Skeletal muscle satellite cell (primary cell): ENCODE data around the gene ADGRV1.
"Not testable (repeated sequence)": the region's sequence is repeated elsewhere in the genome, so short reads cannot be mapped to it uniquely, and the experiment has no call there.

Experiments used
- H3K27me3 ChIP-seq: 2 replicates; pipeline ENCODE4 v1.7.0; 2013; ENCODE audit warnings: low read length; ENCODE audit not compliant: control insufficient read depth, insufficient read depth
- H3K36me3 ChIP-seq: 2 replicates; pipeline ENCODE4 v1.7.0; 2013; ENCODE audit warnings: mild to moderate bottlenecking, control low read depth, low read length; ENCODE audit not compliant: insufficient read depth
- H3K4me1 ChIP-seq: 2 replicates; pipeline ENCODE4 v1.7.0; 2013; ENCODE audit warnings: low read length; ENCODE audit not compliant: control insufficient read depth, insufficient read depth
- H3K4me2 ChIP-seq: 2 replicates; pipeline ENCODE4 v1.7.0; 2013; ENCODE audit warnings: mild to moderate bottlenecking, low read length
- H3K4me3 ChIP-seq: 2 replicates; pipeline ENCODE4 v1.7.0; 2013; ENCODE audit warnings: low read length
- H3K9ac ChIP-seq: 2 replicates; pipeline ENCODE4 v1.7.0; 2013; ENCODE audit warnings: mild to moderate bottlenecking, low read depth, low read length, moderate library complexity
- H3K9me3 ChIP-seq: replicated peaks from 2 replicates; pipeline ENCODE4 v1.7.0; 2013; ENCODE audit warnings: mild to moderate bottlenecking, control low read depth, low read length

ADGRV1 gene

DNA sequence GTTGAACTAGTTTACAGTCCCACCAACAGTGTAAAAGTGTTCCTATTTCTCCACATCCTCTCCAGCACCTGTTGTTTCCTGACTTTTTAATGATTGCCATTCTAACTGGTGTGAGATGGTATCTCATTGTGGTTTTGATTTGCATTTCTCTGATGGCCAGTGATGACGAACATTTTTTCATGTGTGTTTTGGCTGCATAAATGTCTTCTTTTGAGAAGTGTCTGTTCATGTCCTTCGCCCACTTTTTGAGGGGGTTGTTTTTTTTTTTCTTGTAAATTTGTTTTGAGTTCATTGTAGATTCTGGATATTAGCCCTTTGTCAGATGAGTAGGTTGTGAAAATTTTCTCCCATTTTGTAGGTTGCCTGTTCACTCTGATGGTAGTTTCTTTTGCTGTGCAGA lies 365.6 kb downstream of the ADGRV1 start:
- H3K9me3 ChIP-seq, result not testable (repeated sequence)

DNA sequence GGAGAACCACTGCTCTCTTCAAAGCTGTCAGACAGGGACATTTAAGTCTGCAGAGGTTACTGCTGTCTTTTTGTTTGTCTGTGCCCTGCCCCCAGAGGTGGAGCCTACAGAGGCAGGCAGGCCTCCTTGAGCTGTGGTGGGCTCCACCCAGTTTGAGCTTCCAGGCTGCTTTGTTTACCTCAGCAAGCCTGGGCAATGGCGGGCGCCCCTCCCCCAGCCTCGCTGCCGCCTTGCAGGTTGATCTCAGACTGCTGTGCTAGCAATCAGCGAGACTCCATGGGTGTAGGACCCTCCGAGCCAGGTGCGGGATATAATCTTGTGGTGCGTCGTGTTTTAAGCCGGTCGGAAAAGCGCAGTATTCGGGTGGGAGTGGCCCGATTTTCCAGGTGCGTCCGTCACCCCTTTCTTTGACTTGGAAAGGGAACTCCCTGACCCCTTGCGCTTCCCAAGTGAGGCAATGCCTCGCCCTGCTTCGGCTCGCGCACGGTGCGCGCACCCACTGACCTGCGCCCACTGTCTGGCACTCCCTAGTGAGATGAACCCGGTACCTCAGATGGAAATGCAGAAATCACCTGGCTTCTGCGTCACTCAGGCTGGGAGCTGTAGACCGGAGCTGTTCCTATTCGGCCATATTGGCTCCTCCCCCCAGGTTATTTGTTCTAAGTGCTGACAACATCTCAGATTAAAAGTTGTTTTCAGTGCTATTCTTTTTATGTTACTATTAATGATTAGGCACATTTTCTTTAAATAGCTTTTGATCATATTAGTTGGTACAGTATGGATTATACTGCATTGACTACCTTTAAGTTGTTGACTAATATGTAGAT lies 370.6 kb downstream of the ADGRV1 start:
- not testable (repeated sequence) for H3K9ac ChIP-seq, H3K4me1 ChIP-seq, H3K36me3 ChIP-seq, H3K4me2 ChIP-seq, H3K27me3 ChIP-seq, H3K4me3 ChIP-seq, H3K9me3 ChIP-seq

More for the DNA sequence above, 365.6 kb downstream of the ADGRV1 start:
- H3K4me2 ChIP-seq, H3K4me1 ChIP-seq, H3K36me3 ChIP-seq, H3K27me3 ChIP-seq, H3K9ac ChIP-seq, H3K4me3 ChIP-seq: not testable (repeated sequence)

DNA sequence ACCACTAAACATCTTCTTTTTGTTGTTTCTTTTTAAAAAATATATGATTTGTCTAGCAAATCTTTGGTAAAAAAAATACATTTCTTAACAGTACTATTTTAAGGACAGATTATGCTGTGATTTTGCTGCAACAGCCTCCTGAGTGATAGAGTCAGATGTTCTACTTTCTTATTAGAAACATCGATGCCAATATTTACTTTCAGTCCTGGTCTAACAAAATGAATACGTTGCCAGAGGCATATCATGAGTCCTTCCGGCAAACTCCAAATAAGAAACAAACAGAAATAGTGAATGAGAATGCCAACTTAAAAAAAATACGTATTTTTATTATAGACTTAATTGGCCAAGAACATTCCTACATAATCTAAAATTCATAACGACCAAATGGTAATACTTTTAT lies 371.5 kb downstream of the ADGRV1 start:
- Histone ChIP-seq H3K9me3 (no peaks in the 10 kb centered on the region), H3K27me3 (no peaks in the 10 kb centered on the region), H3K4me2 (no peak overlapping the region), H3K9ac (no peak overlapping the region), H3K4me1 (no peaks in the 10 kb centered on the region), H3K4me3 (no peak overlapping the region), H3K36me3 (no peaks in the 10 kb centered on the region)

DNA sequence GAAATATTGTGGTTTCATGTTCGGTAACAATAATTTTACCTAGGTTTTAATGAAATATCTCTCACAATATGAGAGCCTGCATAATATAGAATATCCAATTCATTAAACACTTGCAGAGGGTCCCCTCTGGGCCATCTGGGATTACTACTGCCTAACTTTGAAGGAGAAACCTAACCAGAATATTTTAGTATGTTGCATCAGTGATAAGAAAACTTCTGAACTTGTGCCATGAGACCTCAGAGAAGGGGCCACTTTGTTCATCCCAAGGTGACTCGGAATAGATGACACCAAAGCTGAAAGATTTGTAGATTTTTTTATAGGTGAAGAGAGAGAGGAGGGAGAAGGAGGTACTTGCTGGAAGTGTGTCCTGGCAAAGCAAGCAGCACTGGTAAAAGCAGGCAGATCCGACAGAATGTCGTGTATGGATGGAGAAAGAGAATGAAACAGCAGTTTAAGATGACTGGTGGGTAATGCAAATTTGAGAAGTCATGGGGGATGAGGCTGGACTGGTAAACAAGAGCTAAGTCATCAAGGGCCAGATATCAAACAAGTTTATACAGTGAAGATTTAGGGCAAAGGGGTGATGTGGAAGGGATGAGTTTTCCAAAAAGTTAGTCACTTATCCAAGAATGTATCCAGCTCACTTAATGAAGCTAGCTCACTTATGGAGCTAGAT lies 372.3 kb downstream of the ADGRV1 start:
- no peak overlapping the region for H3K4me3 ChIP-seq
- H3K4me1 ChIP-seq, result no peaks in the 10 kb centered on the region
- no peaks in the 10 kb centered on the region for H3K27me3 ChIP-seq
- H3K9me3 ChIP-seq, result no peaks in the 10 kb centered on the region
- no peaks in the 10 kb centered on the region for H3K36me3 ChIP-seq
- no peak overlapping the region for H3K9ac ChIP-seq
- H3K4me2 ChIP-seq, result no peak overlapping the region

DNA sequence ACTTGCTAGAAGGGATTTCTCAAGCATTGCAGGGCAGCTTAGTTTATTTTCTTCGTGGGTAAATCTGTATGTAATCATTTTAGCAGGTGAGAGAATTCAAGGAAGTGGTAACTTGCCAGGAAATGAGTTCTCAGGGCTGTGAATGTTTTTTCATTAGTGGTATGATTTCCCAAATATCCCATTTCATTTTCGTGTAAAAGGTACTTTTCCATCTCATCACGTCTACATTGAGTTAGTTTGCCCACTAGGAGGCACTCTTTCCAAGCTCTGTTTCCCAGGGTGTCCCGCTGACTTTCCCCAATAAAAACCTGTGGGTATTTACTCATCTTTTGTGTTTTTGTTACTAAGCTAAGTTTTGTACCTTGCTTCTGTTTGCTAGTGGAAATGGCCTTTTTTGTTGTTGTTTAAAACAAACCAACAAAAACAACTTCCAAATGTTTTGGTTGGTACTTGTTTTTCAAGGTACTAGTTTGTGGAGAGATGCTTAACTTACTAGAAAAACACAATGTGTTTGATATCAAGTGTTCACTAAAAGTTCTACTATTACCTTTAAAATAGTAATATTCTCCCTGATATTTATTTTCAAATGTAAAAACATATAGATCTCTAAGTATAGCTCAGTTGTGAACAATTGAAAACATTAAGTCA lies 373.6 kb downstream of the ADGRV1 start:
- Histone ChIP-seq H3K9me3 (no peaks in the 10 kb centered on the region), H3K36me3 (no peaks in the 10 kb centered on the region), H3K4me3 (no peak overlapping the region), H3K4me2 (no peak overlapping the region), H3K27me3 (no peaks in the 10 kb centered on the region), H3K4me1 (no peaks in the 10 kb centered on the region), H3K9ac (no peak overlapping the region)

DNA sequence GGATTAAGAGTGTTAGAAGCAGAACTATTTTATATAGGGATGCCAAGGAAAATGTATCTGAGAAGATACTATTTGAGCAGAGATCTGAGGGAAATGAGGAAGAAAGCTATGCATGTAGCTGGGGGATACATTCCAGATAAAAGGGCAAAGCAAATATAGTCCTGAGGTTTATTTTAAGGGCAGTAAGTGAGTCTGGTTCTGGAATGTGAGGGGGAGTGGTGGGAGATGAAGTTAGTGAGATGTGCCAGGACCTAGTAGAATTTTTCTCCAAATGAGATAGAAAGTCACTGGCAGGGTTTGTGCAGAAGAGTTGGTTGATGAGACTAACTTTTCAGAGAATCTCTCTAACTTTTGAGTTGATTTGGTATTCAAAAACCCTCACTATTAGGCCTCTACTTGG lies 374.7 kb downstream of the ADGRV1 start:
- no peaks in the 10 kb centered on the region for H3K36me3 ChIP-seq
- no peaks in the 10 kb centered on the region for H3K9me3 ChIP-seq
- H3K27me3 ChIP-seq, result no peaks in the 10 kb centered on the region
- no peak overlapping the region for H3K4me2 ChIP-seq
- H3K4me1 ChIP-seq, result no peaks in the 10 kb centered on the region
- H3K9ac ChIP-seq, result no peak overlapping the region
- no peak overlapping the region for H3K4me3 ChIP-seq

DNA sequence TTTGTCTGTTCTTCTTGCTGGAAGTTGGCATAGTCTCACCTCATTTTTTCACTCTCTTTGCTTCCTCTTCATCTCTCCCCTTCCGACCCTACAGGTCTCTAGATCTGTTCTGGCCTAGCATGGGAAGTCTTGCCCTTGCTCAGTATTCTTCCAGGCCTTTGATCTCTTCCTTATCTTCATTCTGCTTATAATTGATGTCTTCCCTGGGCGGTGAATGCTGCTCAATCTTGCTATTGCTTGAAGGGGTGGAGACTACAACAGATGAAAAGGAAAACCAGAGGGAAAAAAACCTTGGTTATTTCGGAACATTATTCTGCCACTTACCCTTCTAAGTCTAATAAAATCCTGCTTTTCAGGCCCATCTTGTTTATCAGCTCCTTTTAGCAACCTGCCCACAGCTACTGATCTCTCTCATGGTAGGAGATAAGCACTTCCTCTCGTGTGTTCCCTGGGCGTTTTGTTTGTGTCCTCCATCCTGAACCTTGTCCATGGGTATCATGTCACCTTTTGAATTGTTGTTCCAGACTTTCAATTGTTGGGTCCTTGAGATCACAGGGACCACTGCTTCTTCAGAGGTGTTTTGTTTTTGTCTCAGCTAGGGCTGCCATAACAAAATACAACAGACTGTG lies 375.6 kb downstream of the ADGRV1 start:
- H3K4me1 ChIP-seq, result peaks cover 4% of the 10 kb centered on the region
- no peak overlapping the region for H3K4me3 ChIP-seq
- H3K36me3 ChIP-seq, result no peaks in the 10 kb centered on the region
- no peak overlapping the region for H3K9ac ChIP-seq
- no peak overlapping the region for H3K4me2 ChIP-seq
- no peaks in the 10 kb centered on the region for H3K27me3 ChIP-seq
- no peaks in the 10 kb centered on the region for H3K9me3 ChIP-seq

DNA sequence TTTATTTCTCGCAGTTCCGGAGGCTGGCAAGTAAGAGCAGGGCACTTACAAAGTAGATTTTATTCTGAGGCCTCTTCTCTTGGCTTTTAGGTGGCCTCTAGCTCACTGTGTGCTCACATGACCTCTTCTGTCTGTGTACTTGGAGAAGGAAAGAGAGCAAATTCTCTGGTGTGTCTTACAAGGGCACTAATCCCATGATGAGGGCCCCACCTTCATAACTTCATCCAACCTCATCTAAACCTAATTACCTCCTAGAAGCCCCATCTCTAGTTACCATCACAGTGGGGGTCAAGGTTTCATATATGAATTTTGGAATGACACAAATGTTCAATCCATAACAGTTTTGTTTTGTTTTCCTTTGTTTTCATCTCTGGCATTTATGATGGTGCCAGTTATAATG lies 376.1 kb downstream of the ADGRV1 start:
- H3K9me3 ChIP-seq, result no peaks in the 10 kb centered on the region
- peaks cover 9% of the 10 kb centered on the region for H3K4me1 ChIP-seq
- no peak overlapping the region for H3K4me3 ChIP-seq
- no peaks in the 10 kb centered on the region for H3K27me3 ChIP-seq
- H3K4me2 ChIP-seq, result no peak overlapping the region
- H3K36me3 ChIP-seq, result no peaks in the 10 kb centered on the region
- no peak overlapping the region for H3K9ac ChIP-seq

DNA sequence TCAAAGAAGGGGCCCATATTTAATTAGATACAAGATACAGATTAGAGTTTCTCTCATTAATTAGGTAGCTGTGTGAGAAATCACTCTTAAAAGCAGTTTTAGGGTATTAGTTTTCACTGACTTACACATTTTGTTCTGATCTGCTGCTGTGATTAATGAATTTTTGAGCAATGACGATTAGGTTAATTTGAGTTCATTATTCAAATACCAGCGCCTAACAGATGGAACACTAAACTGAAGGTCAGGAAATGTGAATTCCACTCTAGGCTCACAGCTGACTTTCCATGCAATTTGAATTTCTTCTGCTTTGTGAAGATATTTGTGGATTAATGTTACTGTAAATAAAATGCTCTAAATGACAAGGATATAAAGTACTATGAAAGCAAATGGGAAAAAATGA lies 380.6 kb downstream of the ADGRV1 start:
- H3K36me3 ChIP-seq, result no peaks in the 10 kb centered on the region
- peaks cover 20% of the 10 kb centered on the region for H3K4me1 ChIP-seq
- H3K9ac ChIP-seq, result no peak overlapping the region
- no peaks in the 10 kb centered on the region for H3K9me3 ChIP-seq
- no peak overlapping the region for H3K4me2 ChIP-seq
- H3K4me3 ChIP-seq, result no peak overlapping the region
- H3K27me3 ChIP-seq, result no peaks in the 10 kb centered on the region

DNA sequence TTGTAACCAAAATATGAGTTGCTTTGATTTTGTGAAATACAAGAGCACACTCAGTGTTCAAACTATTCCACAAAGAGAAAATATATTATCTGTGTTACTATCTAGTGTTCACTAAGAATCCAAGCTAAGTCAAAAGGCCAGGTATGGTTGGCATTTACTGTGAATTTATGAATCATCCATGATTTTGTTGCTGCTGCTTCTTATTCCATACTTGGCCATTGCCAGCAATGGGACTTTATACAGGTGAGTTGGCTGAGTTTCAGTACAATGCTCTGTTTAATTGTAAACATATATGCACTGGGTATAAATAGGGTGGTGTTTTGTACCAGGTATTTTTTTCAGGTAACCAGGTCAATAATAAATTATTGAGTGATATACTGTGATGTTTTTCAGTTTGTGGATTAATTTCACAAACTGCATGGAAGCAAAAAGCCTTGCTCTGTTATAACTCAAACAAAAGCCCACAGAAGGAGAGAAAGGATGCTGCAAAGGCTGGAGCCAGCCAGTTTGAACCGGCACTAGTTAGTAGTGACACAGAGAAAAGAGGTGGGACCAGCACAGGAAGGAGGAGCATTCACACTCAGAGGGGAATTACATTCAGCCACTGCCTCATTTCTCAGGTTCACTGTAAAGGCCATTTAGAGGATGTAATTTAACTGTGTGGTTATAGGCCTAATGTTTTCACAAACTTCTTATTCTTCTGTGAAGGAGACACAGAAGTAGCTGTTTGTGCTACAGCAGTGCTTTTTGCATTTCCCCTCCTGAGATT lies 381.8 kb downstream of the ADGRV1 start:
- Histone ChIP-seq H3K4me3 (no peak overlapping the region), H3K9ac (no peak overlapping the region), H3K4me1 (peaks cover 20% of the 10 kb centered on the region), H3K36me3 (no peaks in the 10 kb centered on the region), H3K27me3 (no peaks in the 10 kb centered on the region), H3K4me2 (no peak overlapping the region), H3K9me3 (no peaks in the 10 kb centered on the region)
